22Rv1 (cell line): ENCODE data around the gene VSTM1.
"Not testable (repeated sequence)": the region's sequence is repeated elsewhere in the genome, so short reads cannot be mapped to it uniquely, and the experiment has no call there.

Experiments
- H3K27ac ChIP-seq: fragments of 450-650 bp; 2 replicates; pipeline ENCODE4 v1.5.1; 2017
- ZFX ChIP-seq: fragments of 450-650 bp; IDR thresholded peaks from 2 replicates; pipeline ENCODE4 v1.6.1; 2017; ENCODE audit warnings: antibody characterized with exemption, borderline replicate concordance
- TF ChIP-seq, protein P1 (sequence below): fragments of 450-650 bp; IDR thresholded peaks from 2 replicates; pipeline ENCODE4 v1.5.1; 2017; ENCODE audit warnings: mild to moderate bottlenecking

The VSTM1 gene

DNA sequence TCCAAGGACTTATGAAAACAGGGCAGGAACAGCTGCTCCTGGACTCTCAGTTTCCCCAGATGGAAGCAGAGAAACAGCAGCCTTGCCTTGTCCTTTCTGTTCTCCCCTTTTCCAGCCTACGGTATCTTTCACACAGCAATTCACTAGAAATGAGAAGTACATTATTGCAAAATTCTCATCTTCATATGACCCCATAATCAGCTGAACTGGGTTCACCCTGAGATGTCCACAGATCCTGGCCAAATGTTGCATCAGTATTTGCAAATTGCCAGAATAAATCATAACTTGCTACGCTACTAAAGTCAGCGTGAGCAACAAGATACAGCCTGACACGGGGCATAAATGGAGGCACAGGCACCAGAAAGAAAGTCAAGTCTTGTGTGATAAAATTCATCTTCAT, 16.1 kb downstream of the VSTM1 start:
- no peak overlapping the region for H3K27ac ChIP-seq
- TF ChIP-seq, protein P1, sequence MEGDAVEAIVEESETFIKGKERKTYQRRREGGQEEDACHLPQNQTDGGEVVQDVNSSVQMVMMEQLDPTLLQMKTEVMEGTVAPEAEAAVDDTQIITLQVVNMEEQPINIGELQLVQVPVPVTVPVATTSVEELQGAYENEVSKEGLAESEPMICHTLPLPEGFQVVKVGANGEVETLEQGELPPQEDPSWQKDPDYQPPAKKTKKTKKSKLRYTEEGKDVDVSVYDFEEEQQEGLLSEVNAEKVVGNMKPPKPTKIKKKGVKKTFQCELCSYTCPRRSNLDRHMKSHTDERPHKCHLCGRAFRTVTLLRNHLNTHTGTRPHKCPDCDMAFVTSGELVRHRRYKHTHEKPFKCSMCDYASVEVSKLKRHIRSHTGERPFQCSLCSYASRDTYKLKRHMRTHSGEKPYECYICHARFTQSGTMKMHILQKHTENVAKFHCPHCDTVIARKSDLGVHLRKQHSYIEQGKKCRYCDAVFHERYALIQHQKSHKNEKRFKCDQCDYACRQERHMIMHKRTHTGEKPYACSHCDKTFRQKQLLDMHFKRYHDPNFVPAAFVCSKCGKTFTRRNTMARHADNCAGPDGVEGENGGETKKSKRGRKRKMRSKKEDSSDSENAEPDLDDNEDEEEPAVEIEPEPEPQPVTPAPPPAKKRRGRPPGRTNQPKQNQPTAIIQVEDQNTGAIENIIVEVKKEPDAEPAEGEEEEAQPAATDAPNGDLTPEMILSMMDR, result no peak
- no peak for TF ChIP-seq ZFX

DNA sequence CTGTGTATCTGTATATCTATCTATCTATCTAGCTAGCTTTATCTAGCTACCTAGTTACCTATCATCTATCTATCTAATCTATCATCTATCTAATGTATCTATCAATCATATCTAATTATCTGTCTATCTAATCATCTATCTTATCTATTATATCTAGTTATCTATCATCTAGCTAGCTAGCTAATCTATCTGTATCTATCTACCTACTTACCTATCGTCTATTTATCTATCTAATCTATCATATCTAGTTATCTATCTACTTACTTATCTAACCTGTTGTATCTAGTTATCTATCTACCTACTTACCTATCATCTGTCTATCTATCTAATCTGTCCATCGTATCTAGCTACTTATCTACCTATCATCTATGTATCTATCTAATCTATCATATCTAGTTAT, 17.9 kb downstream of the VSTM1 start:
- TF ChIP-seq, protein P1, result no peak
- no peak for TF ChIP-seq ZFX
- H3K27ac ChIP-seq, result no peak overlapping the region

DNA sequence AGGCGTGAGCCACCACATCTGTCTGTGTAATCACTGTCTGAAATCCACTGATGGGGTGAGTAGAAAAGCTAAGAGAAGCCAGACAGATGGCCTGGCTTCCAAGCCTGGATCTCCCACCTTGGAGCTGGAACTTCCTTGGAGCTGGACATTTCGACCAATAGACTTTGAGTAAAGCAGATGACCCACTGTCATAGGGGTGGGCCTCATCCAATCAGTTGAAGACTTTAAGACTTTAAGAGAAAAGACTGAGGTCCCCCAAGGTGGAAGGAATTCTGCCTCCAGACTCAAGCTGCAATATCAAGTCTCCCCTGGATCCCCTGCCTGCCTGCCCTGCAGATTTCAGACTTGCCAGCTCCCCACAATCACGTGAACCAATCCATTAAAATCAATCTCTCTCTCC, 20.7 kb downstream of the VSTM1 start:
- H3K27ac ChIP-seq, result no peak overlapping the region
- TF ChIP-seq, protein P1, result no peak
- no peak for TF ChIP-seq ZFX

DNA sequence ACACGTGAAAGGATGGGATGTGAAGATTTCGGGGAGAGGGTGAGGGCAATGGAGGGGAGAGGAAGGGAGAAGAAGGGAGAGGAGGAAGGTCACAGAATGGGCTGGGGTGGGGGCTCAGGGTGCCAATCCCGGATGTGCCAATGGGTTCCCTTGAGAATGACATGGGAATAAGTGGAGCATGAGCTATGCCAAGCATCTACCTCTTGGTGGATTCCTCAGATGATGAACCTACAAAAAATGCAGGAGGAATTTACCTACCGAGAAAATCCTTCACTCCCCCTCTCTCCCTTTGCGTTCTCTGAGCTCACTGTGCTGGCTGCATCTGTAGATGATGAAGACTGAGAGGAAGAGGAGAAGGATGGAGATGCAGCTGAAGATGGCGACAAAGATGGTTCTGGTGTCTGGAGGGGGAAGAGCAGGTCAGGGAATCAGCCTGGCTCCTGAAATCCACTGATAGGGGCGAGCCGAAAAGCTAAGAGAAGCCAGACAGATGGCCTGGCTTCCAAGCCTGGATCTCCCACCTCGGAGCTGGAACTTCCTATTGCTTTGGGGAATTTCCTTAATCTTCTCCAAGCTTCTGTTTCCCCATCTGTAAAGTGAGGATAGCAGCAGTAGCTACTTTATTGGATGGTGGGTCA, 21.6 kb downstream of the VSTM1 start:
- TF ChIP-seq, protein P1, result no peak
- no peak for TF ChIP-seq ZFX
- no peak overlapping the region for H3K27ac ChIP-seq

DNA sequence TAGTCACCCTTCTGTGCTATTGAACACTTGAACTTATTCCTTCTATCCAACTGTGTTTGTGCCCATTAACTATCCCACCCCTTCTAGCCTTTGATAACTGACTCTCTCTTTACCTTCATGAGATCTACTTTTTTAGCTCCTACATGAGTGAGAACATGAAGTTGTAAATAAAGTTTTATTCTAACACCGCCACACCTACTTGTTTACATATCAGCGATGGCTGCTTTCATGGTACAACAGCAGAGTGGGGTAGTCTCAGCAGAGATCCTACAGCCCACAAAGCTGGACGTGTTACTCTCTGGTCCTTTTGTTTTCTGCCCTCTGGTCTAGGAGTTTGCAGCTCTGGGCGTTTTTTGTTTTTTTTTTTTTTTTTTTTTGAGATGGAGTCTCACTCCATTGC, 23.7 kb downstream of the VSTM1 start:
- no peak for TF ChIP-seq ZFX
- TF ChIP-seq, protein P1, result no peak
- H3K27ac ChIP-seq, result no peak overlapping the region

DNA sequence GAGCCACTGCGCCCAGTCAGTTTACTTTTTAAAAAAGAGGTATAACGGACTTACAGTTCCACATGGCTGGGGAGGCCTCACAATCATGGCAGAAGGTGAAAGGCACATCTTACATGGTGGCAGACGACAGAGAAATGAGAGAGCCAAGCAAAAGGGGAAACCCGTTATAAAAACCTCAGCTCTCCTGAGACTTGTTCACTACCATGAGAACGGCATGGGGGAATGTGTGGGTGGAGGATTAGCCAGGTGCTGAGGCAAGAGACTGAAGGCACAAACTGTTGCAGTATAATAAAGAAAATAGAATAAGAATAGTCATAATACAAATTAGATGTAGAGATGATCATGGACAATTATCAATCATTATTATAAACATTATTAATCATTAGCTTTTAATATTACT, 27.2 kb downstream of the VSTM1 start:
- H3K27ac ChIP-seq, result not testable (repeated sequence)

DNA sequence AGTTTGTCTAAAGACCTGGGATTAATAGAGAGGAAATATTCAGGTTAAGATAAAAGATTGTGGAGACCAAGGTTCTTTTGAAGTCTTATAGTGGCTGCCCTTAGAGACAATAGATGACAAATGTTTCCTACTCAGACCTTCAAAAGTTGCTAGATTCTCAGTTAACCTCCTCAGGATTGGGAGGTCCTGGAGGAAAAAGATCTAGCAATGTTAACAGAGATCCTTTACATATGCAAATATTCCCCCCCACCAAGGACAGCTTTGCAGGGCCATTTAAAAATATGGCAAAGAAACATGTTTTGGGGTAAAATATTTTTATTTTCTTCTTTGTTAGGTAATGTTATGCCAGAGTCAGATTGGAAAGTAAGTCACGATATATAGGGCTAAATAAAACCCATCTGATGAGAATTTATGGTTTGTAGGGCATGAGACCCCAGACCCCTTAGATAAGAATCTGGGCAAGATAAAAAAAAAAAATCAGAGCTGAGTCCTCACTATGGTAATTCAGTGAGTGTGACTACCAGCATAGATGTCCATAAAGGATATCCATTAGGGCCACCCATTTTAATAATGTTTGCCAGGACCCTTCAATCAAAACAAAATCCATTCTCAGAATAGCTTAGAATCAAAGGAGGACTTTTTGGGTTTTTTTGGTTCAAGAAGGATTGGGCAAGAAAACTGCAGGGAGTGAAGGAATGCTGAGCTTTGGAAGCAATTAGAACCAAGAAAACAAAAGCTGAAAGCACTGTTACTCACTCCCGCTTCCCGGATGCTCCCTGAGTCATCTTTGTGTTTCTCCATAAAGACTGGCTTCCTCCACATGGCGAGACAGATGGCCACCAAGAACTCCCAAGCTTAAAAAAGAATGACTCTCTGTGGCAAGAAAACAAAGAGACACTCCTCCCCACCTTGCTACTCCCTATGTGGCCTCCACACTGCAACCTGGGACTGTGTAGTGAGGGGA, 28.2 kb downstream of the VSTM1 start:
- TF ChIP-seq, protein P1, result no peak
- TF ChIP-seq ZFX, result no peak
- no peak overlapping the region for H3K27ac ChIP-seq
